ENCODE measurements around the gene ATAD3A. TPM values are rescaled to one million over a fixed set of nuclear protein-coding genes. Genes with fewer than 3 reads are reported as not detected.

Gene ATAD3A
- total and polyA plus RNA-seq, 9 of the 15 experiments (the other 6 are each of a cell fraction or from before 2014, with no cell fraction given): 0.10 to 173 (median 36.7) TPM

DNA sequence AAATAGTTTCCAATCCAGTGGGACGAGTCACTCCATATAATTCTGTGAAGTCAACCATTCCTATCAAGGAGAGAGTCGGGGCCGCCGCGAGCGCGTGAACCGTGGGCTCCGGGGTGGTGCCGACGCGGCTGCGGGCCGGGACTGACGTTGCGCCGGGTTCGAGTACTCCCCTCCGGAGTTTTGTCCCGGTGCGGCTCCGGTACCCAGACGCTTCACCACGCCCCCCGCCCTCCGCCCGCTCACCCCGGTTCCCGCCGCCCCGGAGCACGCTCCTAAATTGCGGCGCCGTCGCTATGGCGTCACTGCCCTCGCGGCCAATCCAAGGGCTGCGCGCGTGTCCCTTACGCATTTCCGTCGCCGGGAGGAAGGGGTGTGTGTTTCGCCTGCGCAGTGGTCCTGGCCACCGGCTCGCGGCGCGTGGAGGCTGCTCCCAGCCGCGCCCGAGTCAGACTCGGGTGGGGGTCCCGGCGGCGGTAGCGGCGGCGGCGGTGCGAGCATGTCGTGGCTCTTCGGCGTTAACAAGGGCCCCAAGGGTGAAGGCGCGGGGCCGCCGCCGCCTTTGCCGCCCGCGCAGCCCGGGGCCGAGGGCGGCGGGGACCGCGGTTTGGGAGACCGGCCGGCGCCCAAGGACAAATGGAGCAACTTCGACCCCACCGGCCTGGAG lies 40.4 kb upstream of the ATAD3A start, which contains the start of gene ATAD3B:
Gene ATAD3B (plus strand): TSS at position 377 of the 664 bp plus-strand sequence. CDS start 120 bp downstream, at position 497.
- ChIA-PET CTCF (ENCODE audit: low intra/inter-chr PET ratio) (no interaction called here), POLR2A (no interaction called here)
- Histone ChIP-seq H3K4me1 (replicated peaks in 1 of 2; ENCODE audit: control insufficient read depth in 2 of 2, insufficient read depth in 2 of 2, low read length in 2 of 2) (peaks cover 0 to 36% of the 10 kb centered on the region in 2 experiments; a peak in 3 of 5 replicates), H2AFZ (ENCODE audit: low read depth, low read length) (peak within 1 kb of the TSS; percentile 76), H3K27me3 (ENCODE audit: control insufficient read depth in 2 of 2, insufficient read depth in 2 of 2, low read length in 2 of 2) (no peaks in the 10 kb centered on the region), H3K79me2 (ENCODE audit: control insufficient read depth, insufficient read depth, low read length) (peaks cover 54% of the 10 kb centered on the region), H3K4me2 (ENCODE audit: insufficient read depth, low read length) (peak within 1 kb of the TSS; percentile 96), H3K9me3 (replicated peaks; ENCODE audit: control insufficient read depth, insufficient read depth, low read depth, low read length) (peaks cover 1% of the 10 kb centered on the region; the same call in 1 of the 2 replicates), H3K27ac (ENCODE audit: extremely low read depth, low read depth, low read length) (peak within 1 kb of the TSS; percentile 91), H3K9ac (ENCODE audit: insufficient read depth in 1 of 2, low read depth in 2 of 2, low read length in 2 of 2) (peak within 1 kb of the TSS; percentile 94 to 95), H3K36me3 (ENCODE audit: control insufficient read depth, insufficient read depth, low read length) (peaks cover 20% of the 10 kb centered on the region; the same call in 2 of the 3 replicates), H3K9me1 (ENCODE audit: control insufficient read depth, insufficient read depth, low read length) (no peaks in the 10 kb centered on the region), H3K4me3 (peak within 1 kb of the TSS; percentile 68), H4K20me1 (replicated peaks; ENCODE audit: control insufficient read depth, insufficient read depth, low read length) (no peaks in the 10 kb centered on the region; the same call in 1 of the 2 replicates)
- ATAC-seq (peak; percentile 97), DNase-seq (ENCODE audit: extremely low read depth in 1 of 4, low spot score in 3 of 4) (peak; percentile 92 to 99 (median 95)), FAIRE-seq (peak; percentile 89)
- intact Hi-C loops (cut with micrococcal nuclease): no loop called here
- 2% methylated on average over 63 of the region's 87 CpGs for WGBS (ENCODE audit: insufficient coverage, low coverage, missing lambda C conversion rate)
- no TSS peak for BruUV-seq (replicated peaks)
- in situ Hi-C loops (cut with MboI): no loop called here
- TF ChIP-seq DPF2 (IDR thresholded peaks at IDR 0.05) (0 out of 2 replicates have a peak, but pooled peaks have one; percentile 3), BCL6 (CRISPR knock-in tag; IDR thresholded peaks at IDR 0.05) (no peak), ZSCAN32 (CRISPR knock-in tag; IDR thresholded peaks at IDR 0.05) (no peak), SETDB1 (IDR thresholded peaks at IDR 0.05; ENCODE audit: low read length) (no peak), TFAM (CRISPR knock-in tag; conservative IDR thresholded peaks at IDR 0.05) (no peak), ARID1B (IDR thresholded peaks at IDR 0.05) (no peak), NCOA2 (IDR thresholded peaks at IDR 0.05; ENCODE audit: partially characterized antibody in 2 of 2) (no peak), ZKSCAN3 (CRISPR knock-in tag; IDR thresholded peaks at IDR 0.05) (no peak), CREBBP (IDR thresholded peaks at IDR 0.05; ENCODE audit: low read depth, low read length) (no peak), CCNT2 (IDR thresholded peaks at IDR 0.05; ENCODE audit: borderline replicate concordance, extremely low read depth, insufficient read length, low read depth, low read length) (peak; percentile 68), KLF13 (tag; IDR thresholded peaks at IDR 0.05; ENCODE audit: borderline replicate concordance, low read depth) (peak; percentile 93), ARHGAP35 (IDR thresholded peaks at IDR 0.05; ENCODE audit: partially characterized antibody) (no peak), ZBTB33 (CRISPR knock-in tag; IDR thresholded peaks at IDR 0.05) (peak; percentile 50; the same call in 1 of the 2 replicates), SAP30 (IDR thresholded peaks at IDR 0.05; ENCODE audit: borderline replicate concordance, insufficient read depth, low read depth, low read length, poor library complexity, severe bottlenecking) (peak; percentile 79)

Data from K562 (cell line).